LNCAP (cell line): ENCODE measurements around the gene ASGR1.

Source experiments
- CTCF ChIP-seq: fragments of 450-650 bp; IDR thresholded peaks from 2 replicates; pipeline ENCODE4 v1.5.1; 2017; ENCODE audit warnings: mild to moderate bottlenecking

The ASGR1 gene

GRCh38 chr17:7214300-7215135 lies 35.3 kb upstream of the ASGR1 start:
- TF ChIP-seq CTCF = peak; percentile 42; the same call in 1 of the 2 replicates

GRCh38 chr17:7213895-7214299 lies 34.7 kb upstream of the ASGR1 start:
- TF ChIP-seq CTCF = peak; percentile 37; the same call in 1 of the 2 replicates

- no peak for TF ChIP-seq CTCF
Observed at GRCh38 chr17:7211491-7212273, 32.5 kb upstream of the ASGR1 start.

- TF ChIP-seq CTCF = no peak
Observed at GRCh38 chr17:7208754-7209460, 29.7 kb upstream of the ASGR1 start.

- TF ChIP-seq CTCF = no peak
Observed at GRCh38 chr17:7208027-7208571, 28.9 kb upstream of the ASGR1 start.

GRCh38 chr17:7207120-7208001 lies 28.2 kb upstream of the ASGR1 start:
- TF ChIP-seq CTCF = no peak
